ENCODE results near the gene OTOR. TPM values are rescaled to one million over a fixed set of nuclear protein-coding genes. Genes with fewer than 3 reads are reported as not detected.

Gene OTOR
- total RNA-seq, 1 experiment from 2014 or later = not detected

DNA sequence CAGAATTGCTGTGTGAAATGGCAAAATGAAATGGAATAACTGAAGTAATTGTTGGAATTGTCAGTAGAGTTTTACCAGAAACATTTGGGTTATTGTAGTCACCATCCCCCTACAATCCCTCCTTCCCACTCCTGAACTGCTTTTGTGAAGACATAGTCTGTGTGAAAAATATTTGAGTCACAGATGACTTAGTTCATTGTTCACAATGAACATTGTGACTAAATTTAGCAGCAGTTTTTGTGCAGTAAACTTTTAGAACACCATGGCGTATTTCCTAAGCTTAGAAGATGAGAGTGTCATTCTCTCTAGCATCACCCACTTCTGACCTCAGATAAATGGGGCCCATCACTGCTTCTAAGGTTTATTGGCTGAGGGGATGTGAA, 11.0 kb downstream of the OTOR start:
- Histone ChIP-seq H2AFZ (ENCODE audit: low read length) (no peak overlapping the region), H3K4ac (ENCODE audit: low read depth, low read length) (no peak overlapping the region), H2BK15ac (ENCODE audit: low read depth, low read length) (no peak overlapping the region), H3K79me2 (ENCODE audit: insufficient read depth, low read length) (no peaks in the 10 kb centered on the region), H2BK120ac (ENCODE audit: low read depth, low read length, poor library complexity, severe bottlenecking) (no peak overlapping the region), H3K4me2 (ENCODE audit: insufficient read depth, insufficient read length, low read length) (no peak overlapping the region), H3K14ac (ENCODE audit: insufficient read depth, low read length) (no peak overlapping the region), H3K18ac (ENCODE audit: insufficient read length, low read depth, low read length) (no peak overlapping the region), H3K9ac (ENCODE audit: extremely low read depth, insufficient read length, low read length) (no peak overlapping the region), H3K9me3 (ENCODE audit: control insufficient read depth, low read depth, low read length) (peaks cover 6% of the 10 kb centered on the region), H3T11ph (ENCODE audit: low read length) (no peak overlapping the region), H3K56ac (ENCODE audit: insufficient read length, low read depth, low read length) (no peak overlapping the region), H3K23ac (ENCODE audit: insufficient read length, low read depth, low read length) (no peak overlapping the region), H3K4me1 (ENCODE audit: insufficient read depth, low read length) (0 out of 2 replicates have a peak, but pooled peaks cover 2% of the 10 kb centered on the region), H4K8ac (replicated peaks; ENCODE audit: insufficient read length, low read depth, low read length) (no peak overlapping the region), H4K5ac (ENCODE audit: insufficient read length, low read depth, low read length) (no peak overlapping the region), H3K27me3 (ENCODE audit: insufficient read depth, low read length) (no peaks in the 10 kb centered on the region), H3K23me2 (ENCODE audit: insufficient read length, low read depth, low read length, poor library complexity, severe bottlenecking) (no peaks in the 10 kb centered on the region), H4K20me1 (ENCODE audit: control insufficient read depth, insufficient read depth, insufficient read length) (no peaks in the 10 kb centered on the region), H2BK20ac (ENCODE audit: low read depth, low read length, poor library complexity, severe bottlenecking) (no peak overlapping the region), H3K27ac (ENCODE audit: insufficient read length, low read depth, low read length) (no peak overlapping the region), H2BK12ac (ENCODE audit: insufficient read length, low read depth, low read length) (no peak overlapping the region), H2BK5ac (ENCODE audit: insufficient read length, low read length) (no peak overlapping the region), H4K91ac (ENCODE audit: insufficient read length, low read depth, low read length) (no peak overlapping the region), H3K79me1 (ENCODE audit: insufficient read depth, low read depth, low read length, poor library complexity, severe bottlenecking) (no peaks in the 10 kb centered on the region), H2AK5ac (ENCODE audit: insufficient read length, low read length) (no peak overlapping the region)
- TF ChIP-seq, protein P1, sequence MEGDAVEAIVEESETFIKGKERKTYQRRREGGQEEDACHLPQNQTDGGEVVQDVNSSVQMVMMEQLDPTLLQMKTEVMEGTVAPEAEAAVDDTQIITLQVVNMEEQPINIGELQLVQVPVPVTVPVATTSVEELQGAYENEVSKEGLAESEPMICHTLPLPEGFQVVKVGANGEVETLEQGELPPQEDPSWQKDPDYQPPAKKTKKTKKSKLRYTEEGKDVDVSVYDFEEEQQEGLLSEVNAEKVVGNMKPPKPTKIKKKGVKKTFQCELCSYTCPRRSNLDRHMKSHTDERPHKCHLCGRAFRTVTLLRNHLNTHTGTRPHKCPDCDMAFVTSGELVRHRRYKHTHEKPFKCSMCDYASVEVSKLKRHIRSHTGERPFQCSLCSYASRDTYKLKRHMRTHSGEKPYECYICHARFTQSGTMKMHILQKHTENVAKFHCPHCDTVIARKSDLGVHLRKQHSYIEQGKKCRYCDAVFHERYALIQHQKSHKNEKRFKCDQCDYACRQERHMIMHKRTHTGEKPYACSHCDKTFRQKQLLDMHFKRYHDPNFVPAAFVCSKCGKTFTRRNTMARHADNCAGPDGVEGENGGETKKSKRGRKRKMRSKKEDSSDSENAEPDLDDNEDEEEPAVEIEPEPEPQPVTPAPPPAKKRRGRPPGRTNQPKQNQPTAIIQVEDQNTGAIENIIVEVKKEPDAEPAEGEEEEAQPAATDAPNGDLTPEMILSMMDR (conservative IDR thresholded peaks at IDR 0.05) = no peak
- H3K27me3 Mint-ChIP-seq (ENCODE audit: low read depth) = no peaks in the 10 kb centered on the region; the same call in 1 of the 2 replicates
- H3K27ac Mint-ChIP-seq = no peak overlapping the region
- no peak overlapping the region for H3K4me3 Mint-ChIP-seq
- peaks cover 6 to 9% (median 8%) of the 10 kb centered on the region in 3 experiments; a peak in 4 of 7 replicates for H3K36me3 Mint-ChIP-seq (ENCODE audit: insufficient read depth in 1 of 3, low read depth in 3 of 3)
- peaks cover 16 to 17% of the 10 kb centered on the region in 2 experiments for H3K4me1 Mint-ChIP-seq
- no peak for DNase-seq
- H3K9me3 Mint-ChIP-seq = peaks cover 10 to 19% of the 10 kb centered on the region in 2 experiments
- WGBS (ENCODE audit: extremely low coverage, insufficient read length, low lambda C conversion rate) = no CpG with 5 or more reads among the region's 1 CpG

Data from H9 (cell line).